HG03064 (cell line): ENCODE data around the gene ADRA2C.

Experiments used
- ATAC-seq: cut with Tn5 transposase; IDR thresholded peaks from one replicate; pipeline ENCODE4 v1.9.1; 2021; ENCODE audit warnings: low read depth; ENCODE audit not compliant: unreplicated experiment

The ADRA2C gene

GRCh38 chr4:3766036-3766784, at the start of gene ADRA2C:
ADRA2C (plus strand) TSS chr4:3766385; CDS start chr4:3766607, 222 bp downstream.
- no peak for ATAC-seq

GRCh38 chr4:3716631-3717235, 49.5 kb upstream of the ADRA2C start:
- ATAC-seq, result no peak

GRCh38 chr4:3717241-3717640, 48.9 kb upstream of the ADRA2C start:
- no peak for ATAC-seq

- no peak for ATAC-seq
Observed at GRCh38 chr4:3718462-3718861, 47.7 kb upstream of the ADRA2C start.

GRCh38 chr4:3719191-3719590, 47.0 kb upstream of the ADRA2C start:
- ATAC-seq, result no peak

- no peak for ATAC-seq
Observed at GRCh38 chr4:3719836-3720235, 46.3 kb upstream of the ADRA2C start.

GRCh38 chr4:3720466-3720865, 45.7 kb upstream of the ADRA2C start:
- ATAC-seq, result no peak

GRCh38 chr4:3721186-3721585, 45.0 kb upstream of the ADRA2C start:
- no peak for ATAC-seq

- ATAC-seq, result no peak
Observed at GRCh38 chr4:3721627-3722026, 44.6 kb upstream of the ADRA2C start.

- ATAC-seq, result no peak
Observed at GRCh38 chr4:3722446-3723231, 43.5 kb upstream of the ADRA2C start.

- ATAC-seq, result no peak
Observed at GRCh38 chr4:3723232-3723642, 42.9 kb upstream of the ADRA2C start.

GRCh38 chr4:3724319-3725231, 41.6 kb upstream of the ADRA2C start:
- no peak for ATAC-seq

GRCh38 chr4:3725936-3726870, 40.0 kb upstream of the ADRA2C start:
- no peak for ATAC-seq

- ATAC-seq, result no peak
Observed at GRCh38 chr4:3727847-3728469, 38.2 kb upstream of the ADRA2C start.

- no peak for ATAC-seq
Observed at GRCh38 chr4:3729188-3729881, 36.9 kb upstream of the ADRA2C start.

- ATAC-seq, result no peak
Observed at GRCh38 chr4:3729882-3730226, 36.3 kb upstream of the ADRA2C start.

GRCh38 chr4:3730422-3731190, 35.6 kb upstream of the ADRA2C start:
- ATAC-seq, result no peak
